ENCODE results near the gene CAMK2N1.

The CAMK2N1 gene

GRCh38 chr1:20491178-20491577 lies 5.2 kb upstream of the CAMK2N1 start:
- TF ChIP-seq ZNF274 (IDR thresholded peaks at IDR 0.05; ENCODE audit: low read depth, low read length): no peak

DNA sequence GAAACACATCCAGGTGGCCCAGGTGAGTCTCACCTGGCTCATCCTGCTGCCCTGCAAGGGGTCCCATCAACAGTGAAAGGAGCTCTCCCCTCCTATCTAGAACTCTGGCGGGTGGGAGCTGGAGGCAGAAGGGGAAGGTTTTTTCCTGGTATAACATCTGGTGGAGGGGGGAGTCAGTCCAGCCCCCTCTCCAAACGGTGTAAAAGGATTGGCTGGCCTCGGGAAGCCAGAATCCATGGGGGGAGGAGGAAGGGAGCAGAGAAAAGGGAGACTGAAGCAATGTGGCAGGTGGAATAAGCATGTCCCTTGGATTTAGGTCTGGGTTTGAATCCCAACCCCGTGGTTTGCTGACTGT lies 1.2 kb upstream of the CAMK2N1 start:
- TF ChIP-seq ZNF274 (IDR thresholded peaks at IDR 0.05; ENCODE audit: low read depth, low read length): no peak
- H3K4me3 ChIP-seq (ENCODE audit: low read length): no peak overlapping the region

More at GRCh38 chr1:20491178-20491577, 5.2 kb upstream of the CAMK2N1 start:
- H3K4me3 ChIP-seq (ENCODE audit: low read length): no peak overlapping the region

DNA sequence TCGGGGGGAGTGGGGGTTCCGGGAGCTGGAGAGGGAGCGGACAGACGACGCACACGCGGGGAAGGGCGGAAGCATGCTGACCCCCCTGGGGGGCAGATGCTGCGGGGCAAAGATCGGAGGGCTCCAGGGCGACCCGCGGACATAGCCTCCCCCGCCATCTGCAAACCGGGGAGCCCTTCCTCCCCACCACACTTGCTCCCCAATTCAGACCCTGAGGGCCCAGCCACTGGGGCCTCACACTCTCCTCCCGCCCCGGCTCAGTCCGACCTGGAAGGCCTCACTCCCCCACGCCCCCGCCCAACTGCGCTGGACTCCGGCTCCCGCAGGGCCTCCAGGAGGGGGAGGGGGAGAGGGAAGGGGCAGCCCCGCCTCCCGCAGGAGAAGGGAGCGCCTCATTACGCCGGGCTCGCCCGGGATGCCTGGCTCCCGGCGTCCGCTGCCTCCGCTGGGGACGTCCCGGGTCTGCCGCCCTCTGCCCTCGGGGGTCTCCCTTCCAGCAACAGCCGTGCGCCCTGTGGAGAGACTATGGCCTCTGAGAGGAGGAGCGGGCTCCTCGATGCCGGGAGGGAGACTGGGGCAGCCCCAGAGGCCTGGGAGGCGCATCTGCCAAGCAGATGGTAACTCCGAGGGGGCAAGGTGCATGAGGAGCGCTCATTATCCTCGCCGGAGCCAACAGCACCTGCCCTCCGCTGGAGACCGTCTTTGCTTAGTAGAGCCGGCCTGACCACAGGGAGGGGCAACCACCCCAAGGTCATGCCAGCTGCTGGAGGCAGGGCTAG lies 636 bp upstream of the CAMK2N1 start:
- H3K4me3 ChIP-seq (ENCODE audit: low read length): no peak overlapping the region
- TF ChIP-seq ZNF274 (IDR thresholded peaks at IDR 0.05; ENCODE audit: low read depth, low read length): no peak

DNA sequence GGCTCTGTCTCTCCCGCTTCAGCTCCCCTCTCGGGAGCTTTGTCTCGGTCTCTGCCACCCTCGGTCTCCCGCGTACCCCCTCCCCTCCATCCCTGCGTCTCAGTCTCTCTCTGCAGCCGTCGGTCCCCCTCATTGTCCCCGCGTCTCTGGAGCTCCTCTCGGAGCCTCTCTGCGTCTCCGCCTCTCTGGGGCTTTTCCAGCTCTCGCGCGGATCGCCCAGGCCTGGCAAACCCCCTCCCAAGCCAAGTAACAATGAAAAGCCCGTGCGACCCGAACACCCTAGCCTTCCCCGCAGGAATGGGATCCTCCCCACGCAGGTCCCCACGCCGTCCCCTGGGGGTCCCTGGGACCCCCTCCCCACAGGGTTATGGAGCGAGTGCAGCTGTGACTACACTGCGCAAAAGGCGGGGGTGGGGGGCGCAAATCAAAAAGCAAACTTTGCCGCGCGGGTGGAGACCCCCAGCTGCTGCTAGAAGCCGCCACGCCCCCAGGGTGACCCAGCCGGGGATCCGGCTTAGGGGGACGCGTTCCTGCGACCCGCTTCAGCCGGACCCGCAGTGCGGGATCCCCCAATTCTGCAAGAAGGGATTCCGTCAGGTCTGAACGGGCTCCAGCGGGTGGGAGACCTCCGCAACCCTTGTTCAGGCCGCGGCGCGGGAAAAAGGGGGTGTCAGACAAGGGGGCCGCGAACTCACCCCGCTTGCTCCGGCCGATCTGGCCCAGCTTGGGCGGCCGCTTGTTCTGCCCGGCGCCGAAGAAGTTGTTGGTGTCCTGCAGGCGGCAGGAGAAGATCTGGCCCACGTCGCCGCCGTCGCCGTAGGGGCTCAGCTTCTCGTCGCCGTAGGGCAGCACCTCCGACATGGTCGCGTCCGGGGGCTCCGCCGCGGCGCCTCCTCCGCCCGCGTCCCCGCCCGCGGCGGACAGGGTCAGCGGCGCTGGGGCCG lies 1.2 kb downstream of the CAMK2N1 start:
- TF ChIP-seq ZNF274 (IDR thresholded peaks at IDR 0.05; ENCODE audit: low read depth, low read length): no peak

GRCh38 chr1:20483833-20484518 lies 2.0 kb downstream of the CAMK2N1 start:
- no peak for TF ChIP-seq ZNF274 (IDR thresholded peaks at IDR 0.05; ENCODE audit: low read depth, low read length)
- no peak overlapping the region for H3K4me3 ChIP-seq (ENCODE audit: low read length)

More for the DNA sequence above, 1.2 kb downstream of the CAMK2N1 start:
- no peak overlapping the region; the same call in 1 of the 2 replicates for H3K4me3 ChIP-seq (ENCODE audit: low read length)

GRCh38 chr1:20483098-20483832 lies 2.7 kb downstream of the CAMK2N1 start:
- no peak for TF ChIP-seq ZNF274 (IDR thresholded peaks at IDR 0.05; ENCODE audit: low read depth, low read length)
- H3K4me3 ChIP-seq (ENCODE audit: low read length): no peak overlapping the region

DNA sequence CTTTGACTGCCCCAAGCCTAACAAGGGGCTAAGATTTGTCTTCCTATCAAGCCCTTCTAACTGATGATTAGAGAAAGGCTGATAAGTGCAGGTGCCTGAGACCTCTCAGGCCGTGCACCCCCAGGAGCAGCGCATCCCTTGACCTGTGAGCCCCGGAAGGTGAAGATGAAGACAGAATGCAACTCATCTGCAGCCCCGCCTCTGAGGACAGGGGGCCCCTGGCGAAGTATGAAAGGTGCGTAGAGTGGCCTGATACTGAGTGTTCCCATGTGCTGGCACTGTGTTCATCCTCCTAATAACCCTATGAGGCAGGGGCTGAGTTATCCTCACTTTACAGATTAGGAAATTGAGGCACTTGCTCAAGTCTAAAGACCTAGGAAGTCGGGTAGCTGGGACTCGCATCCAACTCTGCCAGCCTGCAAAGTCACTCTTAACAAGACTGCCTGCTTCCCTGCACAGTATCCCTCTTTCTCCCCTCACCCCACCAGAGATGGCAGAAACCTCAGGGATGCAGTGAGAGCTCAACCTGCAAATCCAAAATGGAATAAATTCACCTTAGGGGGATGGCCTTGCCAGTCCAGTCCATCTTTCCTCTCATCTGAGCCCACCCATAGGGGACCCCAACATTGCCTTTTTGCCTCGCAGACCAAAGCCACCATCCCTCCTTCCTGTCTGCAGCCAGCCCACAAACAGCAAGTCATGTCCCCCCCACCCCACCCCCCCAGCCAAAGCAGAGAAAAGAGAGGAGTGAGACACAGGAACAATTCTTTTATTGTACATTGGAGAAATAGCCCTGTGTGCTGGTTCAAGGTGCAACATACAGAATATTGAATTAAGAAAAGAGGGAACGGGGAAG lies 4.1 kb downstream of the CAMK2N1 start:
- no peak overlapping the region for H3K4me3 ChIP-seq (ENCODE audit: low read length)
- TF ChIP-seq ZNF274 (IDR thresholded peaks at IDR 0.05; ENCODE audit: low read depth, low read length): no peak

DNA sequence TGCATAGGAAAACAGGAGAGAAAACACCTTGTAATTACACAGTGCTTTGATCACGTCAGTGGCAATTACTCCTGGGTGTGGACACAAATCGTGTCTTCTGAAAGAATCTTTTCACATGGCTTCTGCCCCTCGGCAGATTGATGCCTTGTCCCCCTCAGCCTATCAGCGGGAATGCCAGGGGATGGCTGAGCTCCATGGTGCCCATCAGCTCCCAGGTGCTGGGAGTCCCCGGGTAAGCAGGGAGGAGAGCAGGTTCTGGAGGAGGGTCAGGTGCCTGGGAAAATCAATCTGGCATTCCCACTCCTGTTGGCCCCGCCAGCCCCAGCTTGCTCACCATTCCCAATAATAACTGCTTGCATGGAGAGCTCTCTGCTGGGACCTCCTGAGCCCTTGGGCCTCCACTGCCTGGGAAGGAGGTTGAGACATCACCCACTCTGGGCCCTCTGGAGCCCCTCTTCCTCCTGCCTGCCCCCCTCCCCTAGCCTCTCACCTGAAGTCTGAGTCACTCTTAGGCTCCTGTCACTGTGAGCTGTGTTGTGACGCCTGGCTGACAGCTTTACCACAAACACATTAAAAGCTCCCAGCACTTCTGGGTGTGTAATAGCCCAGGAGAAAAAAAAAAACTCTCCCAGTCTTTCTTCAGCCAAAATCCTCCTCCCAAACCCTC lies 4.9 kb downstream of the CAMK2N1 start:
- H3K4me3 ChIP-seq (ENCODE audit: low read length): no peak overlapping the region
- TF ChIP-seq ZNF274 (IDR thresholded peaks at IDR 0.05; ENCODE audit: low read depth, low read length): no peak

- H3K4me3 ChIP-seq (ENCODE audit: low read length): no peak overlapping the region
- no peak for TF ChIP-seq ZNF274 (IDR thresholded peaks at IDR 0.05; ENCODE audit: low read depth, low read length)
These were observed 5.6 kb downstream of the CAMK2N1 start for GRCh38 chr1:20480243-20480944.

GRCh38 chr1:20479840-20480239 lies 6.2 kb downstream of the CAMK2N1 start:
- no peak for TF ChIP-seq ZNF274 (IDR thresholded peaks at IDR 0.05; ENCODE audit: low read depth, low read length)
- no peak overlapping the region for H3K4me3 ChIP-seq (ENCODE audit: low read length)

- TF ChIP-seq ZNF274 (IDR thresholded peaks at IDR 0.05; ENCODE audit: low read depth, low read length): no peak
- H3K4me3 ChIP-seq (ENCODE audit: low read length): no peak overlapping the region
These were observed 7.9 kb downstream of the CAMK2N1 start for GRCh38 chr1:20478057-20478635.
